ENCODE measurements around the gene PRPH.

DNA sequence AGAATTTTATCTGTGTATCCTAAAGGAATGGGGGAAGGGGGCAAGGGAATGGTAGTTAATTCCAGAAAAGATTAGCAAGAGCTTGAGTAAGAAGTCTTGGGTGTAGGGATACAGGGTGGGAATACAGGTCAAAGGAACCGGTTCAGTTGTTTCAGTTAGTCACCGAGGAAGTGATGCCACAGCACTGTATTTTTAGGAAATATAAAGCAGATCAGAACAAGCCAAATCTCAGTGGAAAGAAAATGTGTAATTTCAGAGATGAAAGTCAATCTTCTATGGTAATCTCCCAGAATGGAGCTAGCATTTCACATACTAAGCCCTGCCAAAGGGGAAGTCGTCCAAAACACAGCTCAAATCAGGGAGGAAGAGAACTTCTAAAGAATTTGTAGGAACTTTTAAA is 34.8 kb upstream of the PRPH start:
- TF ChIP-seq, protein P1, sequence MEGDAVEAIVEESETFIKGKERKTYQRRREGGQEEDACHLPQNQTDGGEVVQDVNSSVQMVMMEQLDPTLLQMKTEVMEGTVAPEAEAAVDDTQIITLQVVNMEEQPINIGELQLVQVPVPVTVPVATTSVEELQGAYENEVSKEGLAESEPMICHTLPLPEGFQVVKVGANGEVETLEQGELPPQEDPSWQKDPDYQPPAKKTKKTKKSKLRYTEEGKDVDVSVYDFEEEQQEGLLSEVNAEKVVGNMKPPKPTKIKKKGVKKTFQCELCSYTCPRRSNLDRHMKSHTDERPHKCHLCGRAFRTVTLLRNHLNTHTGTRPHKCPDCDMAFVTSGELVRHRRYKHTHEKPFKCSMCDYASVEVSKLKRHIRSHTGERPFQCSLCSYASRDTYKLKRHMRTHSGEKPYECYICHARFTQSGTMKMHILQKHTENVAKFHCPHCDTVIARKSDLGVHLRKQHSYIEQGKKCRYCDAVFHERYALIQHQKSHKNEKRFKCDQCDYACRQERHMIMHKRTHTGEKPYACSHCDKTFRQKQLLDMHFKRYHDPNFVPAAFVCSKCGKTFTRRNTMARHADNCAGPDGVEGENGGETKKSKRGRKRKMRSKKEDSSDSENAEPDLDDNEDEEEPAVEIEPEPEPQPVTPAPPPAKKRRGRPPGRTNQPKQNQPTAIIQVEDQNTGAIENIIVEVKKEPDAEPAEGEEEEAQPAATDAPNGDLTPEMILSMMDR (conservative IDR thresholded peaks at IDR 0.05; ENCODE audit: low read length) = no peak
- no peak for TF ChIP-seq EZH2phosphoT487 (IDR thresholded peaks at IDR 0.05; ENCODE audit: borderline replicate concordance, low read depth, low read length)

All from OCI-LY7 (cell line).